Measurements from ENCODE around the gene HIP1R.

Gene HIP1R

GRCh38 chr12:122846622-122847515, 11.6 kb downstream of the HIP1R start:
- in situ Hi-C loops (cut with MboI; ENCODE audit: low pct_unique_long_range_greater_than_20kb, low sequenced_read_pairs, unreplicated experiment), result loop anchor here (25.0 kb wide), 1 partner anchor 390 kb away; the partner anchor contains the start of genes MPHOSPH9 and MTRFR
- no peak for DNase-seq (ENCODE audit: low spot score)
- no peak for TF ChIP-seq CTCF (IDR thresholded peaks at IDR 0.05; ENCODE audit: extremely low read depth, insufficient read depth, missing control alignments)

DNA sequence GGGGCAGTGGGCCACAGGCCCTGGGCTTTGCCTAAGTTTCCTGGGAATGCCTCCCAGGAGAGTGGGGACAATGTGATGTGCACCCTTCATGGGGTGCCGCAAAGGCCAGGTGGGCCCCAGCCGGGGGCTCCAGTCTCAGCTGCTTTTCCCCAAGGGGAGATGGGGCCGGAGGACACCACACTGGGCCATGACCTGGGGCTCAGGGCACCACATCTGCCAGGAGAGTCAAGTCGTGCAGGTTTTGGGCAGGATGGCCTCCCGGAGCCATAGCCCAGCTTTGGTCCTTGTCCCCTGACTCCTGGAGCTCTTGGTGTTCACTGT, 12.2 kb downstream of the HIP1R start:
- DNase-seq (ENCODE audit: low spot score), result no peak
- no peak for TF ChIP-seq CTCF (IDR thresholded peaks at IDR 0.05; ENCODE audit: extremely low read depth, insufficient read depth, missing control alignments)
- in situ Hi-C loops (cut with MboI; ENCODE audit: low pct_unique_long_range_greater_than_20kb, low sequenced_read_pairs, unreplicated experiment), result loop anchor here (25.0 kb wide), 1 partner anchor 390 kb away; the partner anchor contains the start of genes MPHOSPH9 and MTRFR

- no peak for TF ChIP-seq CTCF (IDR thresholded peaks at IDR 0.05; ENCODE audit: extremely low read depth, insufficient read depth, missing control alignments)
- in situ Hi-C loops (cut with MboI; ENCODE audit: low pct_unique_long_range_greater_than_20kb, low sequenced_read_pairs, unreplicated experiment), result loop anchor here (25.0 kb wide), 1 partner anchor 389 kb away; the partner anchor contains the start of genes MPHOSPH9 and MTRFR
These were observed 12.7 kb downstream of the HIP1R start for GRCh38 chr12:122847921-122848421.

GRCh38 chr12:122848471-122849351, 13.5 kb downstream of the HIP1R start:
- TF ChIP-seq CTCF (IDR thresholded peaks at IDR 0.05; ENCODE audit: extremely low read depth, insufficient read depth, missing control alignments), result no peak
- DNase-seq (ENCODE audit: low spot score), result no peak
- in situ Hi-C loops (cut with MboI; ENCODE audit: low pct_unique_long_range_greater_than_20kb, low sequenced_read_pairs, unreplicated experiment), result loop anchor here (25.0 kb wide), 1 partner anchor 389 kb away; the partner anchor contains the start of genes MPHOSPH9 and MTRFR

More at GRCh38 chr12:122847921-122848421, 12.7 kb downstream of the HIP1R start:
- DNase-seq (ENCODE audit: low spot score), result no peak

GRCh38 chr12:122849352-122850047, 14.2 kb downstream of the HIP1R start:
- TF ChIP-seq CTCF (IDR thresholded peaks at IDR 0.05; ENCODE audit: extremely low read depth, insufficient read depth, missing control alignments), result no peak
- DNase-seq (ENCODE audit: low spot score), result no peak
- in situ Hi-C loops (cut with MboI; ENCODE audit: low pct_unique_long_range_greater_than_20kb, low sequenced_read_pairs, unreplicated experiment), result loop anchor here (25.0 kb wide), 1 partner anchor 388 kb away; the partner anchor contains the start of genes MPHOSPH9 and MTRFR

All from GM13977 (cell line).